NCI-H1694 (cell line): Measurements from ENCODE around the gene ATRAID.
A peak's percentile ranks its signal among the peaks of the same experiment; 100 is the strongest.

Experiments used
- DNase-seq: peaks from one replicate; lab custom pipeline; 2025; lab: John Stamatoyannopoulos, UW

The ATRAID gene

DNA sequence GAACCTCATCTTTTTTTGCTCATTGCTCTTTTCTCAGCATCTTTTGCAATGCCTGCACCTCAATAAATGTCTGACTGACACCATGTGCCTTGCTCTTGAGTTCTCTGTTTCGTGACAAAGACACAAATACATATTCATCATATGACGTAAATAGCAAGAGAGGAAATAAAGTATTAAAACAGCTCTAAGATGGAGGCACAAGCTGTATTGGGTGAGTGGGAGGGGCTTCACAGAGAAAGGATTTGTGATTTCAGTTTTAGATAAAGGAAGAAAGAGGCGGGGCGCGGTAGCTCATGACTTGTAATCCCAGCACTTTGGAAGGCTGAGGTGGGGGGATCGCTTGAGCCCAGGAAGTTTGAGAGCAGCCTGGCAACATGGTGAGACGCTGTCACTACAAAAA is 8.2 kb downstream of the ATRAID start:
- no peak for DNase-seq

DNA sequence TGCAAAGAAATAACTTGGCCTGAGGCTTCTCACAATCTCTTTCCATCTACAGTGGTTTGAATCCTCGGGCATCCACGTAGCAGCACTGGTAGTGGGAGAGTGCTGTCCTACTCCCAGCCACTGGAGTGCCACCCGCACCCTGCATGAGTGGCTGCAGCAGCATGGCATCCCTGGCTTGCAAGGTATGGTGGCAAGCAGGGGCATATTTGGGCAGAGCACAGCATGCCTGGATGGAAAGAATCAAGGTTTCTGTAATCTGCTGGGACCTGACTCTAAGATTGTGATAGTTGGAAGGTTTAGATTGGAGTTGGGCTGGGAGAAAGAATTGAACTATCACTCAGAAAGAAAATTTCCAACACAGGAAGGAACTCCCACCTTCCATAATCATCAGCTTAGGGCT is 9.3 kb downstream of the ATRAID start:
- DNase-seq: no peak

DNA sequence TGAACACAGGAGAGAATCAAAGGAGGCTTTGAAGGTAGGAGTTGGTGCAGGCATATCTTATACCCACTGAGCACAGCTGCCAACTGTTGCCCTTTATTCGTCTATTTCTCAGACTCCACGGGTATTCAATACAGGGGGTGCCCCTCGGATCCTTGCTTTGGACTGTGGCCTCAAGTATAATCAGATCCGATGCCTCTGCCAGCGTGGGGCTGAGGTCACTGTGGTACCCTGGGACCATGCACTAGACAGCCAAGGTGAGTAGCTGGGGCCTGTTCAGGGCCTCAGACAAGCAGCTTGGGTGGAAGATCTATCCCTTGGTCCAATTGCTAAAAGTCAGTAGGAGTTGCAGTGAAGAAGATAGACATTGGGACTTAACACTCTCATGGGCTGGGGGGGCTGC is 10.6 kb downstream of the ATRAID start:
- DNase-seq: no peak

DNA sequence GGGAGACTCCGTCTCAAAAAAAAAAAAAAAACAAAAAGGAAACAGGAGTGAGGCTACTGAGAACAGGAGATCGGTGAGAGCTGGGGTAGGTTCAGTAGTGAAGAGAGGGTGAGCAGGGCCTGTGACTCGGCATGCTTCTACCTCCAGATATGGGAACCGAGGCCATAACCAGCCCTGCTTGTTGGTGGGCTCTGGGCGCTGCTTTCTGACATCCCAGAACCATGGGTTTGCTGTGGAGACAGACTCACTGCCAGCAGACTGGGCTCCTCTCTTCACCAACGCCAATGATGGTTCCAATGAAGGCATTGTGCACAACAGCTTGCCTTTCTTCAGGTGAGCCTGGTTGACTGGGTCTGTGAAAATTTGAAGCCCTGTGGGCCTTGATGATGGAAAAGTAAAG is 11.6 kb downstream of the ATRAID start:
- DNase-seq: no peak

DNA sequence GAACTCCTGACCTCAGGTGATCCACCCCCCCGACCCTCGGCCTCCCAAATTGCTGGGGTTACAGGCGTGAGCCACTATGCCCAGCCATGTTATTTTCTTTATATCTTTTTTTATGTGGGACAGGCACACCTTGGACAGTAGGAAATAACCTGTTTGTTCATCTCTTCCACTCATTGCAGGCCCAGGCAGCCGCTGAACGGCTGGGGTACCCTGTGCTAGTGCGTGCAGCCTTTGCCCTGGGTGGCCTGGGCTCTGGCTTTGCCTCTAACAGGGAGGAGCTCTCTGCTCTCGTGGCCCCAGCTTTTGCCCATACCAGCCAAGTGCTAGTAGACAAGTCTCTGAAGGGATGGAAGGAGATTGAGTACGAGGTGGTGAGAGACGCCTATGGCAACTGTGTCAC is 13.7 kb downstream of the ATRAID start:
- no peak for DNase-seq

DNA sequence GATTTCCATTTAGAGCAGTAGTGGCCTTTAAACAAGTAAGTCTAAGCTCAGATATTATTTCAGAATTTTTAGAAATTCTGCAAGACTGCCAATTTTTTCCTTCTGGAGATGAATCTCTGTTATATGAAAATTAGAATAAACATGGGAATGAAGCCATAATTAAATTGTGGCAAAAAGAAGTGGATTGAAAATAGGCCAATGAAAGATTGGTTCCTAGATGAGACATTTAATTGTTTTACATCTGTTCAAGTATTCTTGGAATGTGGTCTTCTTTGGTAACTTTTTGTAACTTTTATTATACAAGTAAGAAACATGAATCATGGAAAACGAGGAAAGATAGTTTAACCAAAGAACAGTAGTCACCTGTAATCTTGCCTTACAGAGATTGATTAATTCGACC is 15.7 kb downstream of the ATRAID start:
- DNase-seq: no peak

DNA sequence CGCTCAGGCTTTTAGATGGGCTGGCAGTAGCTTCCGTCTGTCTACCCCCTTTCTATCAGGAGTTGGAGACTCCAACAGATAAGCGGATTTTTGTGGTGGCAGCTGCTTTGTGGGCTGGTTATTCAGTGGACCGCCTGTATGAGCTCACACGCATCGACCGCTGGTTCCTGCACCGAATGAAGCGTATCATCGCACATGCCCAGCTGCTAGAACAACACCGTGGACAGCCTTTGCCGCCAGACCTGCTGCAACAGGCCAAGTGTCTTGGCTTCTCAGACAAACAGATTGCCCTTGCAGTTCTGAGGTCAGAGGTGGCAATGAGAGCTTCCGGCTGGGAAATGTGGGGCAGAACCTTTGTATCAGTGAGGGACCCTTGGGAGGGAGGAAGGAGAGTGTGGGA is 20.1 kb downstream of the ATRAID start:
- DNase-seq: no peak

DNA sequence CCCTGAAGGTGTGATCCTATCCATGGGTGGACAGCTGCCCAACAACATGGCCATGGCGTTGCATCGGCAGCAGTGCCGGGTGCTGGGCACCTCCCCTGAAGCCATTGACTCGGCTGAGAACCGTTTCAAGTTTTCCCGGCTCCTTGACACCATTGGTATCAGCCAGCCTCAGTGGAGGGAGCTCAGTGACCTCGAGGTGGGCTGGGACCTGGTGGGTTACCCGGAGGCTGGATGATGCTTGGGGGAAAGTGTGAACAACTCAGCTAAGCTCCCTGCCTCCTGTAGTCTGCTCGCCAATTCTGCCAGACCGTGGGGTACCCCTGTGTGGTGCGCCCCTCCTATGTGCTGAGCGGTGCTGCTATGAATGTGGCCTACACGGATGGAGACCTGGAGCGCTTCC is 21.5 kb downstream of the ATRAID start:
- DNase-seq: no peak

DNA sequence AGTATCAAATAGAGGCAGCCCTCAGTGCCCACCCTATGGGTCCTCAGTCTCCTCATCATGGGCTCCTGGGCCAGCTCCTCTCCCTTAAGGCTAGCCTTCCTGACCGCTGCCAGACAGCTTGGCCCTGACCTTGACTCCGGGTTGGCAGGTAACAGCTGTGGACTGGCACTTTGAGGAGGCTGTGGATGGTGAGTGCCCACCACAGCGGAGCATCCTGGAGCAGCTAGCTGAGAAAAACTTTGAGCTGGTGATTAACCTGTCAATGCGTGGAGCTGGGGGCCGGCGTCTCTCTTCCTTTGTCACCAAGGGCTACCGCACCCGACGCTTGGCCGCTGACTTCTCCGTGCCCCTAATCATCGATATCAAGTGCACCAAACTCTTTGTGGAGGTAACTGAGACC is 24.3 kb downstream of the ATRAID start:
- DNase-seq: no peak

DNA sequence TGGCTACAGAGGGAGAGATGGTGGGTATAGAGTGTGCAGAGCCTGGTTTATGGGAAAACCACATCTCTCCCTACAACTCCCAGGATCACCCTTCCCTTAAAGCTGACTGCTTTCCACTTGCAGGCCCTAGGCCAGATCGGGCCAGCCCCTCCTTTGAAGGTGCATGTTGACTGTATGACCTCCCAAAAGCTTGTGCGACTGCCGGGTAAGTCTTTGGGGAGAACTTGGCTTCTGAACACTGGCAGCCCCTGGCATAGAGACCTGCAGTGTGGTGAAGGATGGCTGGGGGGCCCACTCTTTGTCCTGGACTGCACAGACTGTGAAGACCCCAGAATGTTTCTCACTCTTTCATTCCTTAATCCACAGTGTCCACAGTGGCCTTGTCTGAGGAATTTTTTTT is 24.8 kb downstream of the ATRAID start:
- no peak for DNase-seq

DNA sequence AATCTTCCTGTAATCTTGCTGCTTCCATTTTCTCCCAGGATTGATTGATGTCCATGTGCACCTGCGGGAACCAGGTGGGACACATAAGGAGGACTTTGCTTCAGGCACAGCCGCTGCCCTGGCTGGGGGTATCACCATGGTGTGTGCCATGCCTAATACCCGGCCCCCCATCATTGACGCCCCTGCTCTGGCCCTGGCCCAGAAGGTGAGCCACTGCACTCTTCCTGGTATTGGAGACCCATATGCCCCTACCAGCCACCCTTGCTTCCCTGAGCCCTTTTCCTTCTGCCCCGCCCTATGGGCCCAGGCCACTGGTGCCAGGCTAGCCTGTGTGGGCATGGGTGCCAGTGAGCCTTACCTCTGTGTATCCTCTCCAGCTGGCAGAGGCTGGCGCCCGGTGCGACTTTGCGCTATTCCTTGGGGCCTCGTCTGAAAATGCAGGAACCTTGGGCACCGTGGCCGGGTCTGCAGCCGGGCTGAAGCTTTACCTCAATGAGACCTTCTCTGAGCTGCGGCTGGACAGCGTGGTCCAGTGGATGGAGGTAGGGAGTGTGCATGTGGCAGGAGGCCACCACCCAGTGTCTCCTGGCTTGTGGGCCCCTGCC is 25.6 kb downstream of the ATRAID start:
- no peak for DNase-seq

DNA sequence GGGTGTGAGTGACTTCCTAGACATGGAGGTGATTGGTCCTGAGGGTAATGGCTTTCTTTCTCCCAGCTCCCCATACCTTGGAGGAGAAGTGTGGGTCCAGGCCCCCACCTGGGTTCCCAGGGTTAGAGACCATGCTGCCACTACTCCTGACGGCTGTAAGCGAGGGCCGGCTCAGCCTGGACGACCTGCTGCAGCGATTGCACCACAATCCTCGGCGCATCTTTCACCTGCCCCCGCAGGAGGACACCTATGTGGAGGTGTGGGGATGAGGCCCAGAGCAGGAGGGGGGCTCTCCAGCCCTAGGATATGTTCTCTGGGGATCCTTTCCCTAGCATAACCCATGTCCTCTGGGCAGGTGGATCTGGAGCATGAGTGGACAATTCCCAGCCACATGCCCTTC is 27.1 kb downstream of the ATRAID start:
- DNase-seq: no peak

DNA sequence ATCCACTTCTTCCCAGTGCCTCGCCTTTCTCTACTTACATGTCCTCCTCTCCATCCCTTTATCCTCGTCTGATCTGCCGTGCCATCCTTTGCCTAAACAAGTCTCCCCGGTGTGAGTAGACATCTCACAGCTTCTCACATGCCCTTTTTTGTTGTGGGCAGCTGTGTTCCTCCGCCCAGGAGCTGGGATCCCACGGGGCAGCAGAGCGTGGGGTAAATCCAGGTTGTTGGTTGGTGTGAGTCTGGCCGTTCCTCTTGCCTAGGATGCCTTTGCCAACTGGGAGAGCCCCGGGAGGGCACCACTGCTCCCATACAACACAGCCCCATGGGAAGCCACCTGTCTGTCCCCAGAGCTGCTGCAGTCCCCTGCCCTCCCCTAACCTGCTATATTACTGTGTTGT is 28.6 kb downstream of the ATRAID start:
- no peak for DNase-seq

DNA sequence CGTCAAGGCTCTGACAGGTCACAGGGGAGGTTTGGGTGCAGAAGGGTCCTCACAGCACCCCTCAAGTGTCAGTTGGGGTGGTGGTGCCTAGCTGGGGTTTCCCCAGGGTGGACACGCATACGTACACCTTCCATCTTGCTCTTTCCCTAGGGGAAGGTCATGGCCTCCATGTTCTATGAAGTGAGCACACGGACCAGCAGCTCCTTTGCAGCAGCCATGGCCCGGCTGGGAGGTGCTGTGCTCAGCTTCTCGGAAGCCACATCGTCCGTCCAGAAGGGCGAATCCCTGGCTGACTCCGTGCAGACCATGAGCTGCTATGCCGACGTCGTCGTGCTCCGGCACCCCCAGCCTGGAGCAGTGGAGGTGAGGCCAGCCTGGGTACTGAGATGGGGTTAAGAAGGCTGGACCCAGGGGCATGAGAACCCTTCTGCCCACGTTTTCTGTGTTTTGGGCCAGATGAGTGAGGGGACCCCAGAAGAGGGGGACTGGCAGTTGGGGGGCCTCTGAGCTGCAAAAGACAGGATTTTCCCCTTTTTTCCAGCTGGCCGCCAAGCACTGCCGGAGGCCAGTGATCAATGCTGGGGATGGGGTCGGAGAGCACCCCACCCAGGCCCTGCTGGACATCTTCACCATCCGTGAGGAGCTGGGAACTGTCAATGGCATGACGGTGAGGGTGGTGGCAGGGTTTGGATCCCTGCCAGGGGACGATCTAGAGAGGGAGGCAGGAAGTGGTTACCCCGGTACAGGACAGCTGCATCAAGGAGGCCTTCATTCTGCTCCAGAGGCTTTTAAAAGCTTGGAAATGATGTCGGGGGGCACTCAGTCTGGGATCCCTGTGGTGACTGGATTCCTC is 30.1 kb downstream of the ATRAID start:
- DNase-seq: no peak

DNA sequence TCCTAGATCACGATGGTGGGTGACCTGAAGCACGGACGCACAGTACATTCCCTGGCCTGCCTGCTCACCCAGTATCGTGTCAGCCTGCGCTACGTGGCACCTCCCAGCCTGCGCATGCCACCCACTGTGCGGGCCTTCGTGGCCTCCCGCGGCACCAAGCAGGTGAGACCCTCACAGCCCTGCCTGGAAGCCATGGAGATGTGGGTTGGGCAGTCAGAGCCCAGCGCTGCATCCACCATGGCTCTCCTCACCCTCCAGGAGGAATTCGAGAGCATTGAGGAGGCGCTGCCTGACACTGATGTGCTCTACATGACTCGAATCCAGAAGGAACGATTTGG is 30.7 kb downstream of the ATRAID start:
- DNase-seq: no peak

DNA sequence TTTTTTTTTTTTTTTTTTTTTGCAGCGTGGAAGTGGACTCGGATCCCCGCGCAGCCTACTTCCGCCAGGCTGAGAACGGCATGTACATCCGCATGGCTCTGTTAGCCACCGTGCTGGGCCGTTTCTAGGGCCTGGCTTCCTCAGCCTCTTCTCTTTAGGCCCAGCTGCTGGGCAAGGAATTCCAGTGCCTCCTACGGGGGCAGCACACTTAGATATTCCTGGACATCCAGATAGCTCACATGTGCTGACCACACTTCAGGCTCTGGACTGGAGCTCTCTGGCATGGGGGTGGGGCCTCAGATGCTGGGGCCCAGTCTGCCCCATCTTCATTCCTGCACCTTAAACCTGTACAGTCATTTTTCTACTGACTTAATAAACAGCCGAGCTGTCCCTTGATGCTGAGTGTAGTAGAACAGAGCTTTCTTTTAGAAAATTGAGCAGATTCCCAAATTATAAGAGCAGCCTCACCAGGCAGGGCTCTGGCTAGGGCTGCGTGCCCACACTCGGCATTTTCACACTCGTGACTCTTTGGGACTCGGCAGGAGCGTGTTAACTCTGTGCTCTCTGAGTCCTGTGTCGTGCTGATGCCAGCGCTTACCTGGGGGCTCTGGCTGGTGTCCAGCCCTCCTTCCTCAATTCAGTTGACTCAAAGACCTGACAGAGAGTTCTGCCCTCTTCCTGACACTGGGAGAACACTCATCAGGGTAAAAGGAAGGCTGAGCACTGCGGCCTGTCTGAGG is 31.7 kb downstream of the ATRAID start:
- DNase-seq: no peak

DNA sequence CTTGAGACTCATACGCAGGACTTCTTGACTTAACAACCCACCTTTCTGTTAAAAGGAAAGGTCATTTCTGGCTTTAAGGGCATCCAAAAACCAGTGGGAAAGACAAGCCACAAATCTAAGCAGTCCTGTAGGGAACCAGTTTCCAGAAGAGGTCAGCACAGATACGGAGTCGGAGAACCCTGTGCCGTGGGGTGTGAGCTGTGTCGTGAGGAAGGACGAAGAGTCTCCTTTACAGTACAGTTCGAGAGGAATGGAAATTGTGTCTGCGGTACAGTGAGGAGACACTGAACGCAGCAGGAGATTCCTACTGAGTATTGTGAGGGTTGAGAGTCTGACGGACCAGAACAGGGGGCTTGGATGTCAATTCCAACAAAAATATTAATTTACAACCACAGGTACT is 33.3 kb downstream of the ATRAID start:
- DNase-seq: no peak

DNA sequence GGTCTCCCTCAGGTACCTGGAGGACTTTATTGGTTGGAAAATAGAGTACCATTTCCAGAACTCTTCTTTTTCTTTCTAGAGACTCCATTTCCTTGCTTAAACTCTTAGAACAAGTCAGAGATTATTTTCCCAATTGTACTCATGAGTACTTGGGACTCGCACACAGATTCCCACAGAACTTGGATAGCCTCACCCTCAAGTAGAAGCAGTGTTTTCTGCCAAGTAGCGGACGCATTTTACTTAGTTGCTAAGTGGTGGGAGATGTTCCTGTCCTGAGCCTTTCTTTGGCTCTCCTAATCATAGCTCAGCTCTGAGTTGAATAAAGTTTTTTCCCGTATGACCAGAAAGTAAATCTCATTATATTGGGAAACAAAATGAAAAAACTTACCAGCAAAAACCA is 33.8 kb downstream of the ATRAID start:
- no peak for DNase-seq

DNA sequence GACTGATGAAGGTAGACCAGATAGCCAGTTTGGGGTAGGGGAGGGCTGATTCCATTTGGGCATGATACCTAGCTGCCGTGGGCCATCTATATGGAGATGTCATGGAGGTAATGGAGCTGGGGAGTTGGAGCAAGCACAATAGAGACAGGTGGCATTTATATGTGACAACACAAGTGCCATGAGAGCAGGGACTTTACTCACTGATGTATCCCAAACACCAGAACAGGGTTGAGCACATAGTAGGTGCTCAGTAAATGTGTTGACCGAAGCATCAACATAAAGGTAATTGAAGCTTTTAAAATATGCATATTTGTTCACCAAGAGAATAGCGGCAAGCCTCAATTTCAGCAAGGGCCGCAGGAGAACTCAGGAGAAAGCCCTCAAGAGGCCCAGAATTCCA is 36.1 kb downstream of the ATRAID start:
- no peak for DNase-seq

DNA sequence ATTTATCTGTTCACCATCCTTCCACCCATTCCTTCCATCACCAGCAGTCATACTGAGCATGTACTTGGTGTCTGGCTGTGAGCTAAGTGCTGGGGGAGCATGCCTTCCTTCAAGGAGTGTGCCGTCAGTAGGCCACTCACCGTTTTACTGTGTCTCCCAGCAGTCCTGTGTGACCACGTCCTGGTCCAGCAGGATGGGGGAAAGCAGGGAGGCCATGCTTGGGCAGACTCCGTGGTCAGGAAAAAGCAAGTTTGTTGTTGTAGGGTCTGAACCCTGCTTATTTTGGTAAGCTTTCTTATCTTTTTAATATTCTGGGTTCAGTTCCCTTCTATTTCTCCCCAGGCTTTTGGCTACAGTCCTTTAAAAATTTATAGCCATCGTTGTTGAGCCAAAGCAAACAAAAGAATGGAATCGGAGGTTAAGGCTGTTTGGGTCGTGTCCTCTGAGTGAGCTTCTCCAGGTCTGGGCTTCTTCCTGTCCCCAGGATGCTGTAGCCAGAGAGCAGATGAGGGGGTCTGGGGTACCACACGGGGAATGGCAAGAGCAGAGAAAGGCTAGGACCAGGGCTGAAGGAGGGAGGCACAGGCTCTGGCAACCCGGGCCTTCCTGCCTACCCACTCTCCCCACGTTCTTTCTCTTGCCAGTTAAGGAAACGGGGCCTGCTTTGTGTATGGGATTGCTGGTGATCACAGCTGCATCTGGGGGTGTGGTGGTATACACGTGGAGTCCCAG is 37.5 kb downstream of the ATRAID start:
- no peak for DNase-seq

DNA sequence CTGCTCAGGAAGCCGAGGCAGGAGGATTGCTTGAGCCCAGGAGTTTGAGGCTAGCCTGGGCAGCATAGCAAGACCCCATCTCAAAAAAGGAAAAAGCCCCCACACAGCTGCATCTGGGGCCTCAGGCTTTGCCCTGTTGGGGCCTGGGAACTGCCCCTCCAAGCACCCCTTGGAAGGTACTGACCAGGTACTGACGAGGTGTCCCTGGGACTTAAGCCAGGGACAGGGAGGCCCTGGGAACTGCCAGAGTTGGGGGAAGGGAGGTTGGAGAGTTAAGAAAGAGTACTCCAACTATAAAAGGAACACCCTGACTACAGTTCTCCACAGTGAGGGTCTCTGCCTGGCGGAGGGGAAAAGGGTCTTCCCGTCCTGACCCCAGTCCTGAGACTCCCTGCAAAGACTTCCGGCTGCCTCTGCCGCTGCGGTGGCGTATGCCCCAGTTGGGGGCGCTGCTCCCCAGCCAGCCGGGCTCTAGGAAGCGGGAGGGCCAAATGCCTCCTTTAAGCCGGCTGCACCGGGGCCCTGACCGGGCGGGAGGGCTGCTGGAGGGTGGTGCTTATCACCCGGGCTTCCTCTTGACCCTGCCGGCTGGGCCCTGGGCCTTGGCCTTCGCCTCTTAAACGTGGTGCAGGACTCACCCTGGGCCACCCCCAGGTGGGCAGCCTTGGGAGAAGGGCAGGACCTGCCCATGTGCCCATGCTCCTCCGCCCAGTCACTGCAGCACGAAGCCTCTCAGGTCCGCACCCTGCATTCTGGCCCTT is 38.2 kb downstream of the ATRAID start:
- DNase-seq: peak; percentile 65
